Naive thymus-derived CD8-positive, alpha-beta T cell (primary cell): Measurements from ENCODE around the gene ZNF837. TPM values are rescaled to one million over a fixed set of nuclear protein-coding genes. Genes with fewer than 3 reads are reported as not detected.
"Not testable (repeated sequence)": the region's sequence is repeated elsewhere in the genome, so short reads cannot be mapped to it uniquely, and the experiment has no call there.

Source experiments
- ATAC-seq, 2 donors: fragments of 150-1000 bp; cut with Tn5 transposase in 1 of 2; sonication (Bioruptor Pico), chemical (Tn5 transposase) in 1 of 2; 1 replicate in 1 of 2; 2 replicates in 1 of 2; pipeline ENCODE4 v1.10.0; 2021; ENCODE audit warnings: mild to moderate bottlenecking in 2 of 2, moderate library complexity in 2 of 2
- POLR2A ChIA-PET: fragments of 350-600 bp; sonication (Branson Sonifier 250); formaldehyde crosslinking; loops from one replicate; lab custom pipeline; 2021; ENCODE audit warnings: antibody characterized with exemption; lab: Charles Lee
- DNase-seq, 10 donors: peaks; one replicate each; pipeline versions ENCODE4 v3.0.0 to v3.0.0-alpha.2; 2020 to 2022
- H3K27ac Mint-ChIP-seq, 10 donors: one replicate each; pipeline ENCODE4 v1.8.0; 2020 to 2022; ENCODE audit warnings: mild to moderate bottlenecking in 10 of 10, mixed read lengths in 10 of 10, moderate library complexity in 4 of 10, inconsistent platforms in 1 of 10
- H3K27me3 Mint-ChIP-seq, 5 donors: one replicate each; pipeline ENCODE4 v1.8.0; 2021 to 2022; ENCODE audit warnings: mixed read lengths in 5 of 5
- H3K36me3 Mint-ChIP-seq, 3 donors: one replicate each; pipeline ENCODE4 v1.8.0; 2020 to 2022; ENCODE audit warnings: mixed read lengths in 3 of 3, mild to moderate bottlenecking in 2 of 3, inconsistent platforms in 1 of 3
- H3K4me1 Mint-ChIP-seq, 4 donors: one replicate each; pipeline ENCODE4 v1.8.0; 2021 to 2022; ENCODE audit warnings: mixed read lengths in 4 of 4
- H3K4me3 Mint-ChIP-seq, 10 donors: one replicate each; pipeline ENCODE4 v1.8.0; 2020 to 2022; ENCODE audit warnings: mild to moderate bottlenecking in 10 of 10, mixed read lengths in 10 of 10, moderate library complexity in 6 of 10, inconsistent platforms in 1 of 10
- H3K9me3 Mint-ChIP-seq, 9 donors: one replicate each; pipeline ENCODE4 v1.8.0; 2020 to 2022; ENCODE audit warnings: mixed read lengths in 9 of 9, mild to moderate bottlenecking in 3 of 9, inconsistent platforms in 1 of 9, moderate library complexity in 1 of 9
- polyA plus RNA-seq, 3 donors: library from polyadenylated mRNA; unstranded; fragments of 300-500 nt; fragmentation: Illumina TruSeq; gene quantifications; one replicate each; pipeline ENCODE4 v1.2.3, GENCODE V29; 2021
- total RNA-seq, 8 experiments: library from RNA in 2 of 8; stranded (reverse) in 2 of 8; gene quantifications; one replicate each; pipeline ENCODE4 v1.2.3 and lab custom pipeline; 2021 to 2026

Gene ZNF837
- total RNA-seq (1 to 10 TPM; 5.6 to 5.8 TPM), polyA plus RNA-seq (10 to 100 TPM in 1 of 3 donors, 1 to 10 TPM in 2; 4.2 to 14.3 (median 9.9) TPM), total RNA-seq (lab: John Stamatoyannopoulos, UW) (0.49 to 8.4 (median 3.6) reads per million in 6 experiments)

- ATAC-seq (peak; percentile 83 to 85), DNase-seq (peak; percentile 92 to 100 (median 98))
- no peaks in the 10 kb centered on the region for H3K27me3 Mint-ChIP-seq
- peak within 1 kb of the TSS; percentile 85 to 99 (median 94) for H3K4me3 Mint-ChIP-seq
- no peaks in the 10 kb centered on the region for H3K36me3 Mint-ChIP-seq
- peaks cover 14 to 43% (median 34%) of the 10 kb centered on the region in 4 donors for H3K4me1 Mint-ChIP-seq
- peak within 1 kb of the TSS; percentile 93 to 98 (median 97) for H3K27ac Mint-ChIP-seq
- POLR2A ChIA-PET: interaction anchor here (0.9 to 4.5 kb wide), 7 partner anchors 18 to 138 kb away, joined by 3 to 43 read pairs (median 5); partner anchors contain the start of genes ZNF132, ZNF497, ZNF584 and ZSCAN22
- H3K9me3 Mint-ChIP-seq: no peaks in the 10 kb centered on the region
These were observed at the start of gene ZNF837 for GRCh38 chr19:58380662-58381459. TSS of gene ZNF837 (minus strand) at chr19:58381030. CDS start at chr19:58369332, 11,698 bp downstream.

DNA sequence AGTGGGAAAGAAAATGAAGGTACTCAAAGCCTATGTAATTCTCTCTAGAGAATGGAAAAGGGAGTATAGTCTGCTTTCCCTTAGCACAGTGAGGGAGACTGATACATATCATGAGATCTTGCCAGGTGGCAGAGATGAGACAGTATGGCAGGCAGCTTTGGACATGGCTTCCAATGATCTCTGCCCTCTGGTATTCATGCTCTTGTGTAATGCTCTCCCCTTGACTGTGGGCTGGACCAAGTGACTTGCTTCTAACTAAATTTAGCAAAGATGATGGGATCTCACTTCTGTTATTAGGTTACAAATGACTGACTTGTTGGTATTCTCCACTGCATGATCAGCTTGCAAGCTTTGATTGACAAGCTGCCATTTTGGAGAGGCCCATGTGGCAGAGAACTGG, 48.9 kb upstream of the ZNF837 start:
- no peaks in the 10 kb centered on the region for H3K4me1 Mint-ChIP-seq
- peaks cover 0 to 85% (median 31%) of the 10 kb centered on the region in 9 donors for H3K9me3 Mint-ChIP-seq
- H3K4me3 Mint-ChIP-seq: no peak overlapping the region
- peaks cover 14 to 55% (median 33%) of the 10 kb centered on the region in 3 donors for H3K36me3 Mint-ChIP-seq
- no peak for DNase-seq
- POLR2A ChIA-PET: interaction anchor here (1.1 kb wide), 1 partner anchor 13 kb away, joined by 3 read pairs; no protein-coding TSS in a partner anchor
- H3K27me3 Mint-ChIP-seq: no peaks in the 10 kb centered on the region
- ATAC-seq: no peak
- H3K27ac Mint-ChIP-seq: no peak overlapping the region

- Mint-ChIP-seq H3K27ac (no peak overlapping the region), H3K4me3 (no peak overlapping the region), H3K9me3 (peaks cover 0 to 75% (median 28%) of the 10 kb centered on the region in 9 donors), H3K27me3 (no peaks in the 10 kb centered on the region), H3K4me1 (no peaks in the 10 kb centered on the region), H3K36me3 (peaks cover 5 to 44% (median 26%) of the 10 kb centered on the region in 3 donors)
- DNase-seq (no peak), ATAC-seq (no peak)
- POLR2A ChIA-PET: no interaction called here
These were observed 47.8 kb upstream of the ZNF837 start for GRCh38 chr19:58428617-58429016.

DNA sequence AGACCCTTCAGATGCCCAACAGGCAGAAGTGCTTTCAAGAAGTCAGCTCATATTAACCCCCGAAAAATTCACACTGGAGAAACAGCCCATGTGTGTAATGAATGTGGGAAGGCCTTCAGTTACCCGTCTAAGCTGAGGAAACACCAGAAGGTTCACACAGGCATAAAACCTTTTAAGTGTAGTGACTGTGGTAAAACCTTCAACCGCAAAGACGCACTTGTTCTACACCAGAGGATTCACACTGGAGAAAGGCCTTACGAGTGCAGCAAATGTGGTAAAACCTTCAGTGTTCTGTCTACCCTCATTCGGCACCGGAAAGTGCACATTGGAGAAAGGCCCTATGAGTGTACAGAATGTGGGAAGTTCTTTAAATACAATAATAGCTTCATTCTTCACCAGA, 36.2 kb upstream of the ZNF837 start:
- Mint-ChIP-seq H3K4me3 (no peak overlapping the region), H3K27ac (no peak overlapping the region), H3K27me3 (no peaks in the 10 kb centered on the region), H3K9me3 (no peaks in the 10 kb centered on the region), H3K36me3 (peaks cover 11 to 41% (median 41%) of the 10 kb centered on the region in 3 donors), H3K4me1 (peaks cover 0 to 6% (median 2%) of the 10 kb centered on the region in 4 donors)
- ATAC-seq (no peak), DNase-seq (no peak)
- POLR2A ChIA-PET: no interaction called here

GRCh38 chr19:58416604-58417003, 35.8 kb upstream of the ZNF837 start:
- Mint-ChIP-seq H3K27ac (no peak overlapping the region), H3K9me3 (no peaks in the 10 kb centered on the region), H3K36me3 (peaks cover 11 to 41% (median 41%) of the 10 kb centered on the region in 3 donors), H3K4me1 (peaks cover 0 to 6% (median 2%) of the 10 kb centered on the region in 4 donors), H3K27me3 (no peaks in the 10 kb centered on the region), H3K4me3 (no peak overlapping the region)
- ATAC-seq (no peak), DNase-seq (no peak)
- POLR2A ChIA-PET: interaction anchor here (1.0 kb wide), 1 partner anchor 13 kb away, joined by 3 read pairs; no protein-coding TSS in a partner anchor

- POLR2A ChIA-PET: interaction anchor here (0.6 to 1.6 kb wide), 12 partner anchors 18 to 82 kb away, joined by 3 to 15 read pairs (median 4); partner anchors contain the start of genes RPS5, ZNF132, ZNF324B and ZNF497
These were observed 28.4 kb upstream of the ZNF837 start for GRCh38 chr19:58409010-58409790.

DNA sequence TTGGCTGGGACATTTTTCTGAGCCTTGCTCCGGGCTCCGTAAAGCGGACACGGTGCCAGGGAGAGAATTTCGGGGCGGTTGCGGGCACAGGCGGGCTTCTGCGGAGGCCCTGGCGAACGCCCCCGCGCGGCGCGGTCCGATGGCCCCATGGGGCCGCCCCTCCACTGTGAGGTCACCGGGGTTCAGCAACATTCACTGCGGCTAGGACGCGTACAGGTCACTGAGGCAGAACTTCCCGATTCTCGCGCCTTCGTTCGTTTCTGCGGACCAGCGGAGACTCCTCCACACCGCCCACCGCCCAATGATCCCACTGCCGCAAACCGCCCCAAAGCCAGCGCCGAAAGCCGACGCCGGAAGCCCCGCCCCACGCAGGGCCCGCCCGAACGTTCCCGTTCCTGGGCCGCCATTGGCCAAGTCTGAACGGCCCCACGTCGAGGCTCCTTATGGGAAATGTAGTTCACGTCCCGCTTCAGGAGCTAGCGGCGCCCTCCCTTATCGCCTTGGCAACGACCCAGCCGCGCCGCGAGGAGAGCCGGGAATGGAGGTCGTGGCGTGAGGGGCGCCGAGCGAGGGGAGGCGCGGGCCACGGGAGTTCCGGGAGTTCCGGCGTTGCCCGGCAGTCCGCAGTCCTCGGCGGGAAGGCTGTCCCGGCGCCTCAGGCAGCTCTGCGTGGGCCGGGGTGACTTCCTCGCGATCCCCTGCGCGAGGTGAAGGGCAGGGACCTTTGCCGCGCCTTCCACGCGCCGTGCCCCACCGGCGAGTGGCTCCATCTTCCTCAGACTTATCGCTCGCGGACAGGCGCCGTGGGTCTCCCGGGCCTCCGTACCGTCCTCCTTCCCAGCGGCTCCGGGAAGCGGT, 27.6 kb upstream of the ZNF837 start, which contains the start of gene ZNF584:
ZNF584 (plus strand) TSS at position 498 of the 858 bp plus-strand sequence. CDS start 499 bp downstream, outside the sequence.
- peak; percentile 88 to 97 (median 92) for DNase-seq
- Mint-ChIP-seq H3K4me1 (peaks cover 25 to 41% (median 35%) of the 10 kb centered on the region in 4 donors), H3K9me3 (no peaks in the 10 kb centered on the region), H3K4me3 (peak within 1 kb of the TSS; percentile 94 to 98 (median 96)), H3K27me3 (no peaks in the 10 kb centered on the region), H3K27ac (peak within 1 kb of the TSS; percentile 72 to 98 (median 96)), H3K36me3 (peaks cover 0 to 8% (median 0%) of the 10 kb centered on the region in 3 donors)
- POLR2A ChIA-PET: interaction anchor here (0.6 to 2.0 kb wide), 14 partner anchors 18 to 90 kb away, joined by 3 to 15 read pairs (median 4); partner anchors contain the start of genes RPS5, ZNF132, ZNF324B and ZNF497
- ATAC-seq: peak; percentile 92 to 97

More at GRCh38 chr19:58409010-58409790, 28.4 kb upstream of the ZNF837 start:
- peaks cover 0 to 8% (median 0%) of the 10 kb centered on the region in 3 donors for H3K36me3 Mint-ChIP-seq
- no peak for DNase-seq
- peaks cover 25 to 41% (median 35%) of the 10 kb centered on the region in 4 donors for H3K4me1 Mint-ChIP-seq
- H3K4me3 Mint-ChIP-seq: peak overlapping the region; percentile 94 to 98 (median 96)
- no peak for ATAC-seq
- H3K27ac Mint-ChIP-seq: peak overlapping the region; percentile 33 to 97 (median 82)
- no peaks in the 10 kb centered on the region for H3K27me3 Mint-ChIP-seq
- H3K9me3 Mint-ChIP-seq: no peaks in the 10 kb centered on the region

- Mint-ChIP-seq H3K4me1 (peaks cover 23 to 44% (median 34%) of the 10 kb centered on the region in 4 donors), H3K27ac (peak overlapping the region; percentile 43 to 98 (median 96)), H3K4me3 (peak overlapping the region; percentile 94 to 98 (median 96)), H3K9me3 (no peaks in the 10 kb centered on the region), H3K36me3 (peaks cover 0 to 4% (median 0%) of the 10 kb centered on the region in 3 donors), H3K27me3 (no peaks in the 10 kb centered on the region)
- no peak for ATAC-seq
- no peak for DNase-seq
- POLR2A ChIA-PET: interaction anchor here (0.7 to 2.0 kb wide), 7 partner anchors 17 to 91 kb away, joined by 3 to 15 read pairs (median 5); partner anchors contain the start of genes ZNF324B, ZNF497 and ZSCAN22
These were observed 26.9 kb upstream of the ZNF837 start for GRCh38 chr19:58407658-58408151.

DNA sequence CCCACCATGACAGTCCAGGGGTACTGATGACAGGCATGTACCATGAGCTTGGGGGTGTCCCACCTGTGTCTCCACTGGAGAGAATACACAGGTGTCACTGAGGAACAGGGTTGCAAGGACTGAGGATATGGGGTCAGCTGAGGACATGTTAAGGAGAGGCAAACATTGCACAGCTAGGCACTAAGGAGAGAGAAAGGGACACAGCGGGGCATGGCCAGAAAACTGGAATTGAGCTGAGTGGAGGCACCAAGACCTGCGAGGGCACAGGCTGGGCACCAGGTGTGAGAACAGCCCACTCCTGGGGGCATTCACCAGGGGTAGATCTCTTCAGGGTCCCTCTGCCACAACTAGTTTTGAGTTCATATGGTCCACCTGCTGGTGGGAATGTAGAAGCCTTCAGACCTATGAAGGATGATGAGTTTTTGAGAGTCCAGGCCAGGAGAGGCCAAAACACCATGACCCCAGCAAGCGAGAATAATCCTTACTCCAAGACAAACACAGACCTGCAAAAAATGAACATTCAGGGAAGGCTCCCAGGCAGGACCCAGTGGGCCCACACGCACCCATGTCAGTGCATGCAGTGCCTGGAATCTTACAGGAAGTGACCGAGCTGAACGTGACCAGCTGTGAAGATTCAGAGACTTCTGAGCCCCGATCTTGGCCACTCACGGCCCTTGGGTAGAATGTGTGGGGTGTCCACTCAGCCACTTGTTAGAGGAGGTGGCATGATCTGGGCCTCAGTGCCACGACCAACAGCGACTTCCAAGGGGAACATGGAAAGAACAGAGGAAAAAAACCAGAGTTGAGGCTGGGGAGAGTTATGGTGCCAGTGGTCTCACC, 26.2 kb upstream of the ZNF837 start:
- Mint-ChIP-seq H3K27me3 (no peaks in the 10 kb centered on the region), H3K27ac (peak overlapping the region; percentile 43 to 98 (median 96)), H3K4me3 (peak overlapping the region; percentile 94 to 98 (median 96)), H3K36me3 (no peaks in the 10 kb centered on the region), H3K4me1 (peaks cover 23 to 41% (median 34%) of the 10 kb centered on the region in 4 donors), H3K9me3 (no peaks in the 10 kb centered on the region)
- POLR2A ChIA-PET: interaction anchor here (0.5 to 2.0 kb wide), 2 partner anchors 21 to 56 kb away, joined by 3 to 5 read pairs; no protein-coding TSS in a partner anchor
- ATAC-seq (no peak), DNase-seq (no peak)

- ATAC-seq, DNase-seq, H3K27me3 Mint-ChIP-seq, H3K36me3 Mint-ChIP-seq, H3K9me3 Mint-ChIP-seq: not testable (repeated sequence)
- peaks cover 27 to 43% (median 38%) of the 10 kb centered on the region in 4 donors for H3K4me1 Mint-ChIP-seq
- POLR2A ChIA-PET: interaction anchor here (0.7 to 5.0 kb wide), 3 partner anchors 9 to 175 kb away, joined by 3 to 25 read pairs (median 7); partner anchors contain the start of gene RPS5
- H3K27ac Mint-ChIP-seq: peak overlapping the region in 2 of 10 donors; percentile 33 to 87
- peak overlapping the region in 1 of 10 donors; percentile 30 for H3K4me3 Mint-ChIP-seq
These were observed 23.2 kb upstream of the ZNF837 start for GRCh38 chr19:58403920-58404478.
